SK-MEL-5 (cell line): ENCODE measurements around the gene SSBP3. TPM values are rescaled to one million over a fixed set of nuclear protein-coding genes. Genes with fewer than 3 reads are reported as not detected.
A peak's percentile ranks its signal among the peaks of the same experiment; 100 is the strongest.

Experiments
- DNase-seq: peaks from one replicate; pipeline ENCODE4 v3.0.0-alpha.2; 2016; ENCODE audit warnings: low read depth, low spot score
- in situ Hi-C: cut with HindIII; loops from 2 replicates; pipeline ENCODE4 v1.10.0; 2016; ENCODE audit warnings: low sequenced_read_pairs, high pct_unique_total_duplicates, low pct_unique_long_range_greater_than_20kb
- total RNA-seq: library from RNA; depleted of rRNA; stranded (reverse); fragments of >200 nt; shearing (Covaris generic); gene quantifications from 2 replicates; pipeline ENCODE4 v1.2.3, GENCODE V29; 2014

Gene SSBP3
- total RNA-seq, 1 experiment from 2014 or later, result 3.7 TPM

DNA sequence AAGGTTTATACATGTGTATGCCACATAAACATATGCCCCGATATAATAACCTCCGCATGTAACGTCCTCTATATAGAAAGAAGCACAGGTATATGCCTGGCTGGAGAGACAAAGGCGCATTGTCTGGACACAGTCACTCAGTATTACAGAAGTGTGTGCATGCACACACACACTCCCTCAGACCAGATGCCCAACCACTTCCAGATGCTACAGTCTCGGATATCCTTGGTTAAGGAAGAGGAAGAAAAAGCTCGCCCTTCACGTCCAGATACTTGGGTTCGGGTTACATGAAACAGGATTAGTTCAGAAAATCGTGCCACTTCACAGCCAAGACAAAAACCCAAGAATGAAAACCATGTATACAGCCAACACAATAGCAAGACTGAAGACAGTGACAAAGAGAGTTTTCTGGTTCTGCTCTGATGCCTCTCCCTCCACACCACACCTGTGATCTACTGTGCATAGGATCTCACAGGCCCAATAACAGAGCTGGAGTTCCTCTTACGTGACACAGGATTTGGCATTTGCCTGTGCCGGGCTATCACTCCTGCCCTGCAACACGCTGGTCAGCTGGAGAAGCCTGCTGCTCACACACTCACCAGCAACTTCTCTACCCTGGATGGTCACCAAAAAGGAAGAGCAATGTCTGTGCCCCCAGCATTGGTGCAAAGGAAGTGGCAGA lies 75.0 kb downstream of the SSBP3 start:
- in situ Hi-C loops, result no loop called here
- DNase-seq, result peak; percentile 7

DNA sequence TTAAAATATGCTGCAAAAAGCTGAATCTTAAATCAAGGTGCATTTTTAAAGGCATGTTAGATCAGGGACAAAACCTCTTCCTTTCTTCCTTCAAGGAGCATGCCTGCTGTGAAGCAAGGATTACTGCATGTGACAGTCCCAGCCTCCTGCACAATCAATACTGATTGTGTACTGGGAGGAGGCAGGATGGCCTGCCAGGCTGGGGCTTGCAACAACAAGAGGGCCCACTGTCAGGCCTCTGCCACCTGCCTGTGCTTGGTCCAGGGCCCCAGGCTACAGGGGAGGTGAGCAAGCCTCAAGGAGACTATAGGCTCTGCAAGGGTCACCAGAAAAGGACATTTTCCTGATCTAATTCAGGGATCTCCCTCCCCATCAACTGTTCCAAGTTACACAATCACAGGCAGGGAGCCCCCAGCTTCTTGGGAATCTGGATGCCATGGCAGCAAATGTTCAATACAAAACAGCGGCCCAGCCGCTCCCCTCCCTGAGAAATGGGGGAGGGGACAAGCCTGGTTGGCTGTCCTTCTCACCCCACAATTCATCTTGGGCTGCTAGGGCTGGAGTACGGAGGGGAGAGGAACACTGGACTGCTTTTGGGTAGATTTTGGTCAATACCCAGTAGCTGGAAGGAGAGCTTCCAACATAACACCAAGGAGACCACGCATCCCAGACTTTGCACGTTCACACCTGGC lies 76.7 kb downstream of the SSBP3 start:
- peak; percentile 58 for DNase-seq
- in situ Hi-C loops, result no loop called here

DNA sequence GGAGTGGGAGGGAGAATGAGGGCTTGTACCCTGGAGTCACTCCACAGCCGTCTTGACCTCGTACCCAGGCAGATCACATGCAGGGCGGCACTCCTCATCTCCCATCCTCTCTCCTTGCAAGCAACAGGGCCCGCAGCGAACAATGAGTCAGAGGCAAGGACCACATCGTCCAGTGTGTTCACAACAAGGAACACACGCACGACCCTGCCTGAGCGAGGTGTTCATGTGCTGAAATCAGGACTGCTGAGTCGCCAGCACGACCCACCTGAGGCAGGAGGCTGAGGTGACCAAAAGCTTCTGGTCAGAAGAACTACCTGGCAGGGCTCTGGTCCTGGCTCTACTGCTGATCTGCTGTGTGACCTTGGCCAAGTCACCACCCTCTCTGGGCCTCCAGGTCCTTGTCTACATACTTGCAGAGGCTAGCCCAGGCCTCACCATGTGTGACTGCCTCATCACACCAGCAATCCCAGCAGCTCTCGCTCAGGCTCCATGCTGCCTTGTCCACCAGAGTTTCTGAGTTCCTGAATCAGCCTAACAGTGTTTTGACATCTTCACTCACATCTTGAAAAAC lies 78.0 kb downstream of the SSBP3 start:
- no peak for DNase-seq
- in situ Hi-C loops, result no loop called here

DNA sequence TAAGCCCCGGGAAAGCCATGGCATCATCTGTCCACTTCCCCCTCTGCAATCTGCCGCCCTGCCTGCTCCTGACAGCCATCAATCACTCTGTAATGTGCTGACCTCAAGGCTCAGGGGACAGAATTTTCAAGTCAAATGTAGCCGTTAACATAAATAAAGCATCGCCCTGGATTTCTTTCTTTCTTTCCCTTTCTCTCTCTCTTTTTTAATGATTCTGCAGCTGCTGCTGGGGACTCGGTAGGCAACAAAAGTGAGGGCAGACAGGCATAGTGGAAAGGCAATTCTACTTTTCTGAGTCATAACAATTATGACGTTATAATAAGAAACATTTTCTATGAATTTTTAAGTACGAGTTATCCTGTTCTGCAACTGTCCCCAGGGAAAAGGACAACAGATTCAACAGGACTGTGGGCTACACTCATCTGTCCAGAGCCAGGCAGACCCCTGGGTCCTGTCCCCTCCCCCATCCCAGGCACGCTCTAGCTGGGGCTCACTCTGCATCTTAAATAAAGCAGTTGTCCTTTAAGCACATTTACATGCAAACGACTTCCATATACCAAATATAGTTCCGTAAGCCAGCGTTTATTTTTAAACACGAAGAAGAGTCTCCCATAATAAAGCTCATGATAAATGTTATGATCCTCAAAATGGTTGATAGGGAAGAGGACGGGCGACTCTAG lies 78.7 kb downstream of the SSBP3 start:
- no peak for DNase-seq
- in situ Hi-C loops, result no loop called here

DNA sequence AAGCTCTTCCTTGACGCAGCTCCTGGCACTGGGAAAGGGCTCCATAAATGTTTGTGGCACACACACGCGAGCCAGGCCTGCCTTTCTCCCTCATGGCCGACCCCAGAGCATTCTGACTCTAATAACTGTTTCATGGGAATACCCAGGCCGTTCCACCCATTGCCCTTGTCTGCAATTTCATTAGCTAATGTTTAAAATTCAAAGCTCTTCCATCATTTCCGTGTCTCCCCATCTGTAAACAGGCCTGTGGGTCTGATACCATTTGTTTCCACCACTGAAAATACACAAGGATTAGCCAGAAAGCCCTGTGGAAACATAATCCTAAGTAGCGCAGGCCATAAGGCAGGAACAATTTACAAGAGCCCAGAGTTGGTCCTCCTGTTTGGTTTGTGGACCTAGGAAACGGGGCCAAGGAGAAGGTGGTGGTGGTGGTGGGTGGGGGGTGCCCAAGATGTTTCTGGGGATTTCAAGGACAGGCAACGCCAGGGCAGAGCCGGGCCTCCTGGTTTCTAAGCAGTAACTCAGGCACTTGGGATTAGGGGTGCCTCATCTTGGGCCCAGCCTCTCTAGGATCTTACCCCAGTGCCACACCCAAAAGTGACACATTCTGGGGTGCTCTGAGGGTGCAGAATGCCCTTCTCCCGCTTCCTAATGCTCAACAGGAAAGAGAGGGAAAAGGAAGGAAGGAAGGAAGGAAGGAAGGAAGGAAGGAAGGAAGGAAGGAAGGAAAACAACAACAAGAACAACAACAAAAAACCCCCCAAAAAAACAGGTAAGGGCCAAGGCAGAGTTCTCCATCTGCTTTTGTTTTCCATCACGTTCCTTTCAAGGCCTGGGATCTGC lies 79.4 kb downstream of the SSBP3 start:
- no peak for DNase-seq
- in situ Hi-C loops, result no loop called here

DNA sequence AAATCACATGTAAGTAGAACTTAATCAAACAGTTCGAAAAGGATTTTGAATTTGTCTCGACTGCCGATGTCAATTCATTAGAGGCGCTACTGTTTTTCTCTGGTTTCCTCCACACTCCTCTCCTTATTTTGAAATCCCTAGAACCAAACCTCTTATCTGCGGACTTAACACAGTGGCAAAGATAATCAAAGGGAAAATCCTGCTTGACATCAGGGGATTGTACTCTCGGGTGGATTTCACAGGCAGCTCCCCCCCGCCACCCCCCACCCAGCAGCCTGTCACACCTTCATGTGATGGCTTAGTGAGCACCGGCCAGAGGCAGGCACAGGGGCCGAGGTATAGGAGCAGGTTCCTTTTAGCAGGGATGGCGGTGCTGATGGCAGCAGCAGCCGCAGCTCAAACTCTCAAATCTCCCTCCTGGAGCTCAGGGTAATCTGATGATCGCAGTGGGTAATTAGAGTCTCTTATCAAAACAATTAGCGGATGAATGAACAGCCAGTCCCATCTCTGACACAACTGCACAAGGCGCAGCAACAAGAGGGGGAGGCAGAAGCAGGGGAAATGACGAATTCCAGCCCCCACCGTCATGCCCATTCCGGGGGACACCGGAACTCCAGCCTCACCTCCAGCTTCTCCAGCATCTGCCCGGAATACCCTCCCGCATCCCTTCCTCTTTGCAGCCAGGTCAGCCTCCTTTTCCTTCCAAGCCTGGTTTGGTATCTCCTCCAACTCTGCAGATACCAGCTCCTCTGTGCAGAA lies 80.3 kb downstream of the SSBP3 start:
- in situ Hi-C loops, result no loop called here
- DNase-seq, result no peak

DNA sequence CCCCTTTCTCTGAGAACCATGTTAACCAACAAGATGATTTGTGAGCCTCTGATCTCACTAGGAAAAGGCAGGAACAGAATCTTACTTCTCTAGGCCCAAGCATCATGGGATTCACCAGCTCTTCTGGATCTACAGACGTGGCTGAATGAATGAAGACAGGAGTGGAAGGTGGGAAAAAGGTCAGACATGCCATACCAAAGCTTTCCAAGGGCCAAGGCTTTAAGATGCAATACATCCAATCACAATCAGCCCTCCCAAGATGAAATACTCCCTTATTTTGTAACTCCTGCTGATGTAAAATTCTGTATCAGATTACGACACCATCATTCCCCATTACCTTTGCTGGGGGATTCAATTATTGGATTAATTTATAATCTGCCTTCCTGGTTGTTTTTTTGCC lies 80.9 kb downstream of the SSBP3 start:
- no peak for DNase-seq
- in situ Hi-C loops, result no loop called here

DNA sequence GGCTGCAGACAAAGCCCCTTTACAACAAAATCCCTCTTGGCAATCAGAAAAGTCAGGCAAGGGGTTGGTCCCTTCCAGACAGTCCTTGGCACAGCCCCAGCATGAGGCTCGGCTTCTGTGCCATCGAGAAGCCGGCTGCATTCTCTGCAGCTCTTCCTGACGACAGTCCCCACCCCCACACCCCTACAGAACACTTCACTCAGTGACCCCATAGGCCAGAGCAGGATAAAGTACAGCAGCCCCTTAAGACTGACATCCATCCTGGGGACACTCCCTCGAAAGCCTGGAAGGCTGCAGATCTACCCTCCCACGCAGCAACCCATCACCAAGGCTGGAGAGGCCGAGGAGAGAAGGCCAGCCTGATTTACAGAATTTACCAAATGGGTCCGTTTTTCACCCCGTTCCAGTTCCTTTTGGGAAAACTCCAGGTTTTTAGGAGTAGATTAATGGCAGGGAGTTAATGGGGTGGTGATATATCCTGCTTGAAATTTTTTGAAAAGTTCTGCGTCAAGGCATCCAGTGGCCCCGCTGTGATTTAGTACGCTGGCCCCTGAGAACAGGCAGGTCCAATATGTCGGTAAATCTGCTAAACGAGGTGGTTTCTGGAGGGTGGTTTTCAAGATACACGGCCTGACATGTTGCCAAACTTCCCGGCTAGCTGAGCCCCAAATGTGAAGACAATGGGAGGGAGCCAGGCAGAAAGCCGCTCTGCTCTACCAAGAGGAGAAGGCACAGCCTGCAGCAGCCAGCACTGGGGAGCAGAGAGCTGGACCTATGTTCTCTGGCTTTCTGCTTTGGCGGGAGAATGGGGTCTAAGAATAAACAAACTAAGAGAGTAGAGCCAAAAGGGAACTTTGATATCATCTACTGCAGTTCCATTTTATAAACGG lies 81.7 kb downstream of the SSBP3 start:
- peak; percentile 73 for DNase-seq
- in situ Hi-C loops, result no loop called here

DNA sequence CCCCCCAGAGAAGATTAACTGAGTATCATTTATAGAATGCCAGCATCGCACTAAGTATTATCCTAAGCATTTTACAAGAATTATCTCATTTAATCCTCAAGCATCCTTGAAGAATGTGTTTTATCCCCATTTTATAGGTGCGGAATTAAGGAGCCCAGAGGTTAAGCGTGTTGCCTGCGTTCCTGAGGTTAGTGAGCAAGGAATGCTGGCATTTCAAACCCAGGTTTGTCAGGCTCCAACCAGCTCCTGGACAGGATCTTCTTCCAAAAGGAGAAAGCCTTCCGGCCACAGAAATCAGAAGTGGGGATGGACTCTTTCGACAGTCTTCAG lies 82.3 kb downstream of the SSBP3 start:
- in situ Hi-C loops, result no loop called here
- DNase-seq, result no peak

DNA sequence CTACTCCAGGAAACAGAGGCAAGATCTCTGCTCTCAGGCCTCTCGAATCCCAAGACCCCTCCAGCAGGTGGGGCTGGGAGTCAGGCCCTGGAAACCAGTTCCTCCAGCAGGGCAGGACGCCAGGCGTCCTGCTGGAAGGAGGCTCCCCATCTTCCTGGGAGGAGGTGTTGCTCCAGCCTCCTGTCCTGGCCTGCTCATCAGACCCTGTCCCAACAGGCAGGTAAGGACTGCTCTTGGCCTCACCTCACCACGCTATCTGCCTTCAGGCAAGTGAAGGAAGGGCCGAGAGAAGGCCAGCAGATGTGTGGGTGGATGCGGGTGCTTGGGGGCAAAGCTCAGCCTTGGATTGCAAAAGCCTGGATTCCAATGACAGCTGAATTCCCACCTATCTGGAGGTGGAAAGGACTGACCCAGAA lies 82.9 kb downstream of the SSBP3 start:
- no peak for DNase-seq
- in situ Hi-C loops, result no loop called here

DNA sequence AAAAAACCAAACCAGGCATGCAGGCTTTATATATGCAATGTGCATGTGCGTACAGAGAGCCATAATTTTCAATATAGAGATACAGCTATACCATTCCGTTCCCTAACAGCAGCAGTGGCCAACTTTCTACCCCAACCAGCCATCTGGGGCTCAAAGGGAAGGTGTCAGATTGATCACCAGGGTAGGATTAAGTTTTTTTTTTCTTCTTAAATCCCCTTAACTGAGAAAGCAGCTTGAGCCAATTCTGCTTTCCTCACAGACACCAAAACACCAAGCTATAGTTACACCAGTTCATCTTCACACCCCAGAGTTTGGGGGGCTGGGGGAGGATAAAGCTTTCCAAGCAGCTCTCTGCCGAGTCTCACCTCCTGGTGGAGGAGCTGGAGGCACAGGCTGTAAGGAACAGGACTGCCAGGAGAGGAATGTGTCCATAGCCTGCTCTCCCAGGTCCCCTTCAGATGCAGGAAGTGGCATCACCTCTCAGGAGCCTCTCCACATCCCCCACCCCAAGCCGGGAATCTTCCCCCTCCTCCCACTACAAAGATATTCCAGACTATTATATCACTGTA lies 87.9 kb downstream of the SSBP3 start:
- no peak for DNase-seq
- in situ Hi-C loops, result no loop called here

DNA sequence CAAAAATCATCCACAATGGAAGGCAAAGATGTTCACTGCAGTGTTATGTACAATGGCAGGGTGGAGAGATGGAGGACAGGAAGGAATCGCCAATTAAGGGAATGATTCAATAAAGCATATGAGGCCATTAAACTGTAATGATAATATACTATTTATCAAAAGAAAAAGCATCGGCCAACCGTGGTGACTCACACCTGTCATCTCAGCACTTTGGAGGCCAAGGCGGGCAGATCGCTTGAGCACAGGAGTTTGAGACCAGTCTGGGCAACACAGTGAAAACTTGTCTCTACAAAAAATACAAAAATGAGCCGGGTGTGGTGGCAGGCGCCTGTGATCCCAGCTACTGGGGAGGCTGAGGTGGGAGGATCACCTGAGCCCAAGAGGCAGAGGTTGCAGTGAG lies 89.1 kb downstream of the SSBP3 start:
- in situ Hi-C loops, result no loop called here
- DNase-seq, result no peak

DNA sequence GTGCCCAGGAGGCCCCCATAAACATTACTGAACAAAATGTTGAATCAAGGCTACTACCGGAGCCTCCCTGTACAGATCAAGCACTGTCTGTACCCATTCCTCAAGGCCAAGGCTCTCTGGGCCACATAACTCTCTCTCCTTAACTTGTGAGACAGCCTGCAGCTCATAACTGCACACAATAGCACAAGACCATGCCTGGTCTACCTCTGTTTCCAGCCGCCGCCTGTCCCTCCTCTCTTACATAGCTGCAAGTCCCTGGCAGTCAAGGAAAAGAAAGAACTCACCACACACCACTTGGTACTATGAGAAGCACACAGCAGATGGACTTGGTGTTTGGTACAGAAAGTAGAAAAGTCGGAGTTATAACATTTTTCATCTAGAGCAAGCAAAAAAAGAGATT lies 91.1 kb downstream of the SSBP3 start:
- DNase-seq, result no peak
- in situ Hi-C loops, result no loop called here

DNA sequence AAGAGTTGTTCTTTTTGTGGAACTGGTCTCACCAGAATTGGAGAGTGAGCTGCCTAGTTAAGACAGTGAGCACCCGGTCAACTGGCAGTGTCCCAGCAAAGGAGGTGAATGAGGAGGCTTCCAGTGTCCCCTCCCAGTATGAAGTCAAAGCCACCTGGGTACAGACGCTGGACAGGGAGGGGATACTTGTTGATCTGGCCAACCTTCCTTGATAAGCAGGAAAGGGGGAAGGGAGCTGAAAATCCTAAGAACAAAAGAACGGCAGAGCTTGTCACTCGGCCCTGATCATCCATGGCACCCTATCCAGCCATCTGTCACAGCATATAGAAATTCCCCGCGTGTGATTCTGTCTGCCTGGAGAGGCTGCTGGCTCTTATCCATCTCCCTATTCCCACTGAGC lies 91.5 kb downstream of the SSBP3 start:
- in situ Hi-C loops, result no loop called here
- no peak for DNase-seq

DNA sequence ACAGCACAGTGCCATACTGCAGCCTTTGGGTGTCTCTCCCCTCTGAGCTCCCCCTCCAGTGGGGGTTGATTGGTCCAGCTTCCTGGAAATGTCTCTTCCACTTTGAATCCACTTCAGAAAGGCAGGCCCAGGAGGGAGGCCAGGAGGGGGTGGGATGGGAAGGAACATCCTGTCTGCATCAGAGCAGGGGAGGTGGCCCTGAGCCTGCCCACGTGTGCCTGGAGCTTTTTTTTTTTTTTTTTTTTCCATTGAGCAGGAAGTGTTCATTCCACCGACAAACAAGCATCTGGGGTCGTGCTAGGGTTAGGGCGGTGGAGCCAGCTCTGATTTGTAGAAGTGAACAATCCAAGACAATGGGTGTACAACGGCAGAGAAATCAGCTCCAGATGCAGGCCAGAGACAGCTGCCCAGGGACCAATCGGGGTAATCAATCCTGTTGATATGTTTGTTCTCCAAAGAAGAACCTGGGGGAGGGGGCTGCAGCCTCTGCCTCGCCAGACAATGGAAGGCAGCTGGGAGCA lies 93.3 kb downstream of the SSBP3 start:
- DNase-seq, result no peak
- in situ Hi-C loops, result no loop called here

DNA sequence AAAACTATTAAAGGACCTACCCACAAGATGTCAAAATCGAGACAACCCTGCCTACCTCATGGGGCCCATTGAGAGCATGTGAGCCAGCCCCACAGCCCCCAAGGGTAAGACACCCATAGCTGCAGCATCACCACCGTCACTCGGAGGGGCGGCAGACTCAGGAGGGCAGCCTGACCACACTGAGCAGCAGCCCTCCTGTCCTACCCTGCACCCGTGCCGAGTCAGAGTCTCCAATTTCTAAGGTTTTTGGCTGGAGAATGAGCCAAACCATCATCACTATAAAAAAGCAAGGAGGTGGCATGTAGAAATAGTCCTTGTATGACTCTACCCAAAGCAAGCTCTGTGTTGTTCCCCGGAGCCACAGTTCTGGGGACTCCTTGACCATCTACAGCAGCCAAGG lies 94.7 kb downstream of the SSBP3 start:
- no peak for DNase-seq
- in situ Hi-C loops, result no loop called here
